A172 (cell line): ENCODE measurements around the gene RGS12. TPM values are rescaled to one million over a fixed set of nuclear protein-coding genes. Genes with fewer than 3 reads are reported as not detected.

Experiments used
- DNase-seq: peaks from one replicate; pipeline ENCODE4 v3.0.0-alpha.2; 2015; ENCODE audit warnings: low spot score
- total RNA-seq: library from RNA; depleted of rRNA; stranded (reverse); fragments of >200 nt; shearing (Covaris generic); gene quantifications from 2 replicates; pipeline ENCODE4 v1.2.3, GENCODE V29; 2014

The RGS12 gene
- total RNA-seq, 1 experiment from 2014 or later: 12.4 TPM

DNA sequence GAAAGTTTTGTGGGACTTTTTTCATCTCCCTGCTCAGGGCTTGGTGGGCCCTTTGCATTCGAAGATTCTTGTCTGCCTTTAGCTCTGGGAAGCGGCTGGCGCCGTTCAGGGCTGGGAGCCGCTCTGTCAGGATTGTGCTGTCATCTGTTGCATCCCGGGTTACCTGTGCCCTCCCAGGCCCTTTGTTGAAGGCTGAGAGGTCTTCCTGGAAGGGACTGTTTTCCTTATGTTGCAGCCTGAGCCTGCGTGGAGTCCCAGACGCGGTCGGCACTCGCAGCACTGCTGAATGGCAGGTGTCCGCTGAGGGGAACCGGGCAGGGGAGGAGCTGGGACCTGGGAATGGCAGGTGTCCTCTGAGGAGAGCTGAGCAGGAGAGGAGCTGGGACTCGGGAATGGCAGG lies 15.9 kb downstream of the RGS12 start:
- DNase-seq: no peak

DNA sequence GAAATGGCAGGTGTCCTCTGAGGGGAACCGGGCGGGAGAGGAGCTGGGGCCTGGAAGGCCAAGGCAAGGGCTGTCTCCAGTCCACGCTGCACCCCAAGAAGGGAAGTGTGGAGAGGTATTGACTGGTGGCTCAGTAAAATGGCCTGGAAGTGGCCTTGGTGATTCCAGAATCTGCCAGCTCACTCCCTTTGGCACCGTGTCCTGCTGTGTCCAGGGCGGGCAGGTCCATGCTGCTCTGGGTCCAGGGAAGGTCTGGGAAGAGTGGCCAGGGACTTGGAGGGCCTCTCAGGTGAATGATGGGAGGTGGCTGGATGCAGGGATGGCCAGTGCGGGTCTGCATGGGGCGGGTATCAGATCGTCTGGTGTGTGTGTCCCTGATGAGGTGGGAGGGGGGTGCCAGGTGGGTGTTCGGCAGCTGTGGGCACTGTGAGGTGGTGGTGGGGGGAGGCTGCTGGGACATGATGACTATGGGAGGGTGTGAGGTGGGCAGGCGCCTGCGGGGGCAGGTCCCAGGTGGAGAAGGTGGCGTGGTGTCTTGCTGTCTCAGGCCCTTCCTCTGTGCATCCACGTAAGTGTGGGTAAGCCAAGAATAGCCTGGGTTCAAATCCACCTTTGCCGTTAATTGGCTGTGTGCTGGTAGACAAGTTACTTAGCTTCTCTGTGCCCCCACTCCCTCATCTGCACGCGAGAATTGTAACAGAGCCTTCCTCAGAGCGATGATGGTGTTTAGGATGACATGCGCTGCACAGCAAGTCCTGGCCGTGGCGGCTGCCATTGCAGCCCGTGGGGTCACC lies 17.7 kb downstream of the RGS12 start:
- no peak for DNase-seq

GRCh38 chr4:3311095-3311372 lies 18.2 kb downstream of the RGS12 start:
- DNase-seq: no peak

- DNase-seq: no peak
These were observed 18.8 kb downstream of the RGS12 start for GRCh38 chr4:3311489-3312171.

- DNase-seq: no peak
These were observed 19.5 kb downstream of the RGS12 start for GRCh38 chr4:3312362-3312761.

GRCh38 chr4:3313139-3313538 lies 20.3 kb downstream of the RGS12 start:
- no peak for DNase-seq

- DNase-seq: no peak
These were observed 20.9 kb downstream of the RGS12 start for GRCh38 chr4:3313556-3314228.

GRCh38 chr4:3314706-3315260 lies 22.0 kb downstream of the RGS12 start:
- DNase-seq: no peak

DNA sequence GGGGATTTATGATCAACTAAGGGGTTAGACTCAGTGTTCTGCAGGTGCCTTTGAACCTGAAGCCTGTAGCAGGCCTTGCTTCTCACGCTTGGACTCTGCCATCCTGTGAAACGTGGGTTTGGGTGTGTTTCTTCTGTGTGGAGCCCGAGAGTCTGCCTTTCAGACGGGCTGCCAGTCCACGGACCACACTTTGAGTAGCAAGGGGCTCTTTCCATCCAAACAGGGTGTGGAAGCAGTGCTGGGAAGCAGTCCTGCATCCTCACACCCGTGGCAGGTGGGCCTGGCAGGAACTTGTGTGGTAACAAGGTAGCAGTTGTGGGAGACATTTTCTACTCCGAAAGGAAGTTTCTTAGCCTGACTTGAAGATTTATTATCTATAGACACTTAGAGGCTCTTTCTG lies 22.7 kb downstream of the RGS12 start:
- no peak for DNase-seq

DNA sequence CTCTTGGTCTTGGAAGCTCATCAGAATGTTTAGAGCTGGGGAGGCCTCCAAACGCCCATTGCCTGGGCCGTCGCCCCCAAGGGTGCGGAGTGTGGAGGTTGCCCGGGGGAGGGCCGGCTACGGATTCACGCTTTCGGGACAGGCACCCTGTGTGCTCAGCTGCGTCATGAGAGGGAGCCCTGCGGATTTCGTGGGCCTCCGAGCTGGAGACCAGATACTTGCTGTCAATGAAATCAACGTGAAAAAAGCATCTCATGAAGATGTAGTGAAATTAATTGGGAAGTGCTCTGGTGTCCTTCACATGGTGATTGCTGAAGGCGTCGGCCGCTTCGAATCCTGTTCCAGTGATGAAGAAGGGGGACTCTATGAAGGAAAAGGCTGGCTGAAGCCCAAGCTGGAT lies 23.3 kb downstream of the RGS12 start:
- no peak for DNase-seq

DNA sequence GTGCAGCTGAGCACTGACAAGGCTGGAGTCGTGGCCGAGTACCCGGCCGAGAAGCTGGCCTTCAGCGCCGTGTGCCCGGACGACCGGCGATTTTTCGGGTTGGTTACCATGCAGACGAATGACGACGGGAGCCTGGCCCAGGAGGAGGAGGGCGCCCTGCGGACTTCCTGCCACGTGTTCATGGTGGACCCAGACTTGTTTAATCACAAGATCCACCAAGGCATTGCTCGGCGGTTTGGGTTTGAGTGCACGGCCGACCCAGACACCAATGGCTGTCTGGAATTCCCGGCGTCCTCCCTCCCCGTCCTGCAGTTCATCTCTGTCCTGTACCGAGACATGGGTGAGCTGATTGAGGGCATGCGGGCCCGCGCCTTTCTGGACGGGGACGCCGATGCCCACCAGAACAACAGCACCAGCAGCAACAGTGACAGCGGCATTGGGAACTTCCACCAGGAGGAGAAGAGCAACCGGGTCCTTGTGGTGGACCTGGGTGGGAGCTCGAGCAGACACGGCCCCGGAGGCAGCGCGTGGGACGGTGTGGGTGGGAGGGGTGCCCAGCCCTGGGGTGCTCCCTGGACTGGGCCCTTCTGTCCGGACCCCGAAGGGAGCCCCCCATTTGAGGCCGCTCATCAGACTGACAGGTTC lies 24.3 kb downstream of the RGS12 start:
- no peak for DNase-seq

- no peak for DNase-seq
These were observed 24.9 kb downstream of the RGS12 start for GRCh38 chr4:3317656-3318211.

DNA sequence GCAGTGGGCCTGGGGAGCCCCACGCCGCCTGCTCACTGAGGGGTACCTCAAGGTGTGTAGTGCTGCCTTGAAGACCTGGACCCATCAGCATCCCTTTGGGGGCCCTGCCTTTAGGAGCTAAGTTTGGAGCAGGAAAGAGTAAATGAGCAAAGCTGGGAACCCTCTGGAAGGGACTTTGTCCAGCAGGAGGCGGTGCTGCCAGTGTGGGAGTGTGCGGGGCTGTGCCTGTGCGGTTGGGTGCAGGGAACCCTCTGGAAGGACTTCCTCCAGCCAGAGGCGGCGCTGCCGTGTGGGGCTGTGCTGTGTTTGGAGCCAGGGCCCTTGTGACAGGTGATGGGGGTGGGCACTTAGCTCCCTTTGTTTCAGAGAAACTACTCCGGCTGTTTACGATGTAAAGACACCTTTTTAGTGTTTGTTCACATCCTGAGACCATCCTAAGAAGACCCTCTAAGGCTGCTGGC lies 25.8 kb downstream of the RGS12 start:
- DNase-seq: no peak

DNA sequence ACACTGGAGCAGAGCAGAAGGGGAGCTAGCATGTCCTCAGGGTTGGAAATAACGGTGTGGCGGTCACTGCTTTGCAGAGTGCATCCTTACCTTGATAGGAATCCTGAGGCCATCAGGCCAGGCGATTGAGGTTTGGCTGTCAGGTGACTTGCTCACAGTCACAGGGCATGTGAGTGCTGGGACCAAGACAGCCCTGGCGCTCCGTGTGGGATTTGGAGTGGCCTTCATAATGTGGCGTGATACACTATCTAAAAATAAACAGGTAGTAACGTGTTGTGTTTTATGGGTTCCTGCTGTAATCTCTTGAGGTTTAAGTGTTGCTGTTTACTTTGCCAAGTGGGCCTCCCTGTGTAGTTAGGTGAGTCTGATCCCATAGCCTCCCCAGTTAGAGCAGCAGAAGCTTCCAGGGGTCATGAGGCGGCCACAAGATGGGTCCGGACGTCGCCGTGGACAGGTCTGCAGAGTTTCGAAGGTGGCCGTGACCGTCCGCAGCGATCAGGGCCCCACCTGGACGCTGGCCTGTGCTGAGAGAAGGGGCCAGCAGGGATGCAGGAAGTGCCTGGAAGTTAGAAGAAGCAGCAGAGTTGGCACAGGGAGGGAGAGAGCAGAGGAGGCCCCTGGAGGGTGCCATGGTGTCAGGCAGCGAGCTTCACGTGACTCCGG lies 27.7 kb downstream of the RGS12 start:
- DNase-seq: no peak

DNA sequence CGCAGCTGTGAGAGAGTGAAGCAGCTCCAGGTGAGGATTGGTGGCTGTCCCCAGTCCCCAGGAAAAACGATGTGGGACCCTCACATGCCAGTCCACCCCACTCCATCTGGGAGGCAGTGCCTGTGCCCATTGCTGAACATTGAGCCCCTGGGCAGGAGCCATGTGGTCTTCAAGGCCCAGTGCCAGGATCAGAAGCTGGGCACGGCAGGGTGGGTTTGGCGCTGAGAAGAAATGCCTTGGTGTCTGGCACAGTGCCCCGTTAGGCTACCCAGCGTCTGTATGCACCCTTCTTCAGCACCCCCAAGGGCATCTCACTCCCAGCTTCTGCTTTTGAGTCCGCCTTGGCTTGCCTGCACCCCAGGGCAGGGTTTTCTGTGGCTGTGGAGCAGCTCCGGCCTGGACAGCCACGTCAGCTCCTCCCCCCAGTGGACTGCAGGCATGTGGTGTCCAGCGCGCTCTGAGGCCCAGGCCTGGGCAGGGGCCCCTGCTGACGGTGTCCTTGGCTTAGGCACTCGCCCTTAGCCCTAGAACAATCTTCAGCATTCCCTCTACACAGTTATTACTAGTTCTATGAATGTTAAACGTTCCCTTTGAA lies 28.6 kb downstream of the RGS12 start:
- DNase-seq: no peak

DNA sequence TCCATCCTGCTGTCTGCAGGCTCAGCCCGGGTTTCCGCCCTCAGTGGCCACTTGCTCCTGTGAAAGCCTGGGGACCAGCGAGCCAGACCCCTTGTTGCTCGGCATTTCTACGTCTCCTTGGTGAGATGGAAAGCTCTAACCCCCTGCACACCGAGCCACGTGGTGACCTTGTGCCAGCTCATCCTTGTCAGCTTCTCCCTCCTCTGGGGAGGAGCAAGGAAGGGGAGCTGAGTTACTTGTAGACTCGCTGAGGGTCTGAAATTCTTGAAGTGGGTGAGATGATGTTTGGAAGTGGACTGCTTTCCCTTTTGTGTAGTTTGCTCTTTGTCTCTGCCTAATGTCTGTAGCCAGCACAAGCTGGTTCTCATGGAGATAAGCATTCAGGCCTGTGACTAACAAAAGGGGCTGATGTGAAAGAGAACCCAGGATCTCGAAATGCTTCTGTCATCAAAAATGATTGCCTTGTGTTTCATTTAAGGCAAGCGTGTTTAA lies 29.3 kb downstream of the RGS12 start:
- no peak for DNase-seq

- DNase-seq: no peak
These were observed 30.3 kb downstream of the RGS12 start for GRCh38 chr4:3323071-3323481.

- DNase-seq: no peak
These were observed 31.4 kb downstream of the RGS12 start for GRCh38 chr4:3324093-3324815.

GRCh38 chr4:3328814-3329663 lies 36.2 kb downstream of the RGS12 start:
- no peak for DNase-seq
